Measurements from ENCODE around the gene C19orf81. TPM values are rescaled to one million over a fixed set of nuclear protein-coding genes. Genes with fewer than 3 reads are reported as not detected.

The C19orf81 gene
- total RNA-seq, 4 donors from 2014 or later, result not detected

GRCh38 chr19:50645107-50645506, 4.1 kb upstream of the C19orf81 start:
- in situ Hi-C loops (cut with MboI; ENCODE audit: low sequenced_read_pairs in 4 of 4), result loop anchor here in 1 of 4 donors (25.0 kb wide), 1 partner anchor 558 kb away; no protein-coding TSS in a partner anchor
- no peak for DNase-seq
- intact Hi-C loops (cut with DNase I; ENCODE audit: low total_unique reads), result no loop called here
- ATAC-seq, result no peak
- Histone ChIP-seq H3K9me3 (no peaks in the 10 kb centered on the region), H3K4me3 (no peak overlapping the region), H3K27ac (no peak overlapping the region), H3K36me3 (no peaks in the 10 kb centered on the region), H3K27me3 (peaks cover 8 to 12% (median 12%) of the 10 kb centered on the region in 3 donors), H3K4me1 (no peaks in the 10 kb centered on the region)
- no peak for TF ChIP-seq POLR2A (IDR thresholded peaks at IDR 0.05)
- TF ChIP-seq, protein P1, sequence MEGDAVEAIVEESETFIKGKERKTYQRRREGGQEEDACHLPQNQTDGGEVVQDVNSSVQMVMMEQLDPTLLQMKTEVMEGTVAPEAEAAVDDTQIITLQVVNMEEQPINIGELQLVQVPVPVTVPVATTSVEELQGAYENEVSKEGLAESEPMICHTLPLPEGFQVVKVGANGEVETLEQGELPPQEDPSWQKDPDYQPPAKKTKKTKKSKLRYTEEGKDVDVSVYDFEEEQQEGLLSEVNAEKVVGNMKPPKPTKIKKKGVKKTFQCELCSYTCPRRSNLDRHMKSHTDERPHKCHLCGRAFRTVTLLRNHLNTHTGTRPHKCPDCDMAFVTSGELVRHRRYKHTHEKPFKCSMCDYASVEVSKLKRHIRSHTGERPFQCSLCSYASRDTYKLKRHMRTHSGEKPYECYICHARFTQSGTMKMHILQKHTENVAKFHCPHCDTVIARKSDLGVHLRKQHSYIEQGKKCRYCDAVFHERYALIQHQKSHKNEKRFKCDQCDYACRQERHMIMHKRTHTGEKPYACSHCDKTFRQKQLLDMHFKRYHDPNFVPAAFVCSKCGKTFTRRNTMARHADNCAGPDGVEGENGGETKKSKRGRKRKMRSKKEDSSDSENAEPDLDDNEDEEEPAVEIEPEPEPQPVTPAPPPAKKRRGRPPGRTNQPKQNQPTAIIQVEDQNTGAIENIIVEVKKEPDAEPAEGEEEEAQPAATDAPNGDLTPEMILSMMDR (IDR thresholded peaks at IDR 0.05 in 4 of 5, conservative IDR thresholded peaks at IDR 0.05 in 1 of 5), result no peak

GRCh38 chr19:50646074-50646807, 3.0 kb upstream of the C19orf81 start:
- ATAC-seq, result no peak
- TF ChIP-seq, protein P1 (IDR thresholded peaks at IDR 0.05 in 4 of 5, conservative IDR thresholded peaks at IDR 0.05 in 1 of 5), result no peak
- no peak for TF ChIP-seq POLR2A (IDR thresholded peaks at IDR 0.05)
- Histone ChIP-seq H3K27ac (no peak overlapping the region), H3K9me3 (no peaks in the 10 kb centered on the region), H3K4me1 (no peaks in the 10 kb centered on the region), H3K4me3 (no peak overlapping the region), H3K27me3 (peaks cover 0 to 4% (median 3%) of the 10 kb centered on the region in 3 donors), H3K36me3 (no peaks in the 10 kb centered on the region)
- no peak for DNase-seq
- intact Hi-C loops (cut with DNase I; ENCODE audit: low total_unique reads), result no loop called here
- in situ Hi-C loops (cut with MboI; ENCODE audit: low sequenced_read_pairs in 4 of 4), result loop anchor here in 1 of 4 donors (25.0 kb wide), 1 partner anchor 559 kb away; no protein-coding TSS in a partner anchor

GRCh38 chr19:50647879-50648615, 1.2 kb upstream of the C19orf81 start:
- ATAC-seq, result no peak
- peaks cover 0 to 8% (median 0%) of the 10 kb centered on the region in 3 donors for H3K27me3 ChIP-seq
- in situ Hi-C loops (cut with MboI; ENCODE audit: low sequenced_read_pairs in 4 of 4) (loop anchor here in 1 of 4 donors (25.0 kb wide), 1 partner anchor 561 kb away; no protein-coding TSS in a partner anchor), intact Hi-C loops (cut with DNase I; ENCODE audit: low total_unique reads) (no loop called here)
- no peak overlapping the region for H3K4me3 ChIP-seq
- DNase-seq, result no peak
- H3K36me3 ChIP-seq, result no peaks in the 10 kb centered on the region
- no peaks in the 10 kb centered on the region for H3K4me1 ChIP-seq
- H3K27ac ChIP-seq, result no peak overlapping the region
- TF ChIP-seq, protein P1 (IDR thresholded peaks at IDR 0.05 in 4 of 5, conservative IDR thresholded peaks at IDR 0.05 in 1 of 5), result no peak
- no peak for TF ChIP-seq POLR2A (IDR thresholded peaks at IDR 0.05)
- H3K9me3 ChIP-seq, result no peaks in the 10 kb centered on the region

GRCh38 chr19:50648659-50649058, 586 bp upstream of the C19orf81 start:
- Histone ChIP-seq H3K36me3 (no peaks in the 10 kb centered on the region), H3K9me3 (no peaks in the 10 kb centered on the region), H3K4me3 (no peak overlapping the region), H3K27ac (no peak overlapping the region), H3K27me3 (peaks cover 0 to 6% (median 0%) of the 10 kb centered on the region in 3 donors), H3K4me1 (no peaks in the 10 kb centered on the region)
- ATAC-seq, result no peak
- in situ Hi-C loops (cut with MboI; ENCODE audit: low sequenced_read_pairs in 4 of 4), result loop anchor here in 1 of 4 donors (25.0 kb wide), 1 partner anchor 561 kb away; no protein-coding TSS in a partner anchor
- TF ChIP-seq, protein P1 (IDR thresholded peaks at IDR 0.05 in 4 of 5, conservative IDR thresholded peaks at IDR 0.05 in 1 of 5), result no peak
- no peak for TF ChIP-seq POLR2A (IDR thresholded peaks at IDR 0.05)
- no peak for DNase-seq
- intact Hi-C loops (cut with DNase I; ENCODE audit: low total_unique reads), result no loop called here
